Activated B cell treated with CpG ODN at 0.5 μM for 24 hours (primary cell): ENCODE measurements around the gene ZNF385A. TPM values are rescaled to one million over a fixed set of nuclear protein-coding genes. Genes with fewer than 3 reads are reported as not detected.

Experiments used
- ATAC-seq: fragments of 200-7000 bp; cut with Tn5 transposase; one replicate; pipeline ENCODE4 v1.10.0; 2021; ENCODE audit warnings: low read depth, mild to moderate bottlenecking, moderate library complexity
- CTCF ChIA-PET: fragments of 350-600 bp; sonication (Branson Sonifier 250); formaldehyde crosslinking; loops from one replicate; lab custom pipeline; 2021; ENCODE audit warnings: antibody characterized with exemption; lab: Charles Lee
- POLR2A ChIA-PET: fragments of 350-600 bp; sonication (Branson Sonifier 250); formaldehyde crosslinking; loops from one replicate; lab custom pipeline; 2021; ENCODE audit warnings: antibody characterized with exemption; lab: Charles Lee
- DNase-seq: peaks from one replicate; pipeline ENCODE4 v3.0.0; 2022
- H3K27ac Mint-ChIP-seq: one replicate; pipeline ENCODE4 v1.8.0; 2020; ENCODE audit warnings: mixed read lengths
- H3K27me3 Mint-ChIP-seq: one replicate; pipeline ENCODE4 v1.8.0; 2021; ENCODE audit warnings: mixed read lengths
- H3K36me3 Mint-ChIP-seq: one replicate; pipeline ENCODE4 v1.8.0; 2021; ENCODE audit warnings: low read depth, mixed read lengths
- H3K4me1 Mint-ChIP-seq: one replicate; pipeline ENCODE4 v1.8.0; 2021; ENCODE audit warnings: mixed read lengths
- H3K4me3 Mint-ChIP-seq: one replicate; pipeline ENCODE4 v1.8.0; 2020; ENCODE audit warnings: mild to moderate bottlenecking, mixed read lengths
- H3K9me3 Mint-ChIP-seq: one replicate; pipeline ENCODE4 v1.8.0; 2020; ENCODE audit warnings: mixed read lengths
- CTCF ChIP-seq: fragments of 200-600 bp; IDR thresholded peaks from one replicate; pipeline ENCODE4 v1.8.0; 2022; ENCODE audit warnings: antibody characterized with exemption, mild to moderate bottlenecking
- intact Hi-C: fragments of 100-400 bp; cut with micrococcal nuclease; formaldehyde crosslinking; loops from one replicate; pipeline ENCODE4 v1.15.1; 2024
- total RNA-seq: library from RNA; stranded (reverse); gene quantifications from 2 replicates; pipeline ENCODE4 v1.2.3, GENCODE V29; 2022

Gene ZNF385A
- total RNA-seq = 4.6 and 5.0 TPM in 2 replicates

GRCh38 chr12:54384591-54385041 lies at the start of gene ZNF385A:
Gene ZNF385A, minus strand, starts transcription at chr12:54384733. Its CDS starts 219 bp downstream, at chr12:54384514.
- DNase-seq = peak; percentile 40
- intact Hi-C loops = loop anchor here (1.0 kb wide), 1 partner anchor 10 kb away; no protein-coding TSS in a partner anchor
- H3K27ac Mint-ChIP-seq = peak within 1 kb of the TSS; percentile 79
- ATAC-seq = peak; percentile 79
- H3K9me3 Mint-ChIP-seq = no peaks in the 10 kb centered on the region
- no peaks in the 10 kb centered on the region for H3K27me3 Mint-ChIP-seq
- no peak for TF ChIP-seq CTCF
- H3K4me1 Mint-ChIP-seq = peaks cover 73% of the 10 kb centered on the region
- no peaks in the 10 kb centered on the region for H3K36me3 Mint-ChIP-seq
- ChIA-PET POLR2A (interaction anchor here (1.3 kb wide), 1 partner anchor 26 kb away, joined by 5 read pairs; no protein-coding TSS in a partner anchor), CTCF (interaction anchor here (0.8 to 4.1 kb wide), 3 partner anchors 9 to 16 kb away, joined by 3 to 16 read pairs (median 4); no protein-coding TSS in a partner anchor)
- peak within 1 kb of the TSS; percentile 66 for H3K4me3 Mint-ChIP-seq

- intact Hi-C loops = no loop called here
- CTCF ChIA-PET = interaction anchor here (2.7 kb wide), 1 partner anchor 33 kb away, joined by 15 read pairs; no protein-coding TSS in a partner anchor
- no peaks in the 10 kb centered on the region for H3K36me3 Mint-ChIP-seq
- ATAC-seq = no peak
- H3K9me3 Mint-ChIP-seq = no peaks in the 10 kb centered on the region
- H3K4me1 Mint-ChIP-seq = peaks cover 5% of the 10 kb centered on the region
- POLR2A ChIA-PET = no interaction called here
- no peak overlapping the region for H3K27ac Mint-ChIP-seq
- peaks cover 13% of the 10 kb centered on the region for H3K27me3 Mint-ChIP-seq
- no peak for TF ChIP-seq CTCF
- no peak for DNase-seq
- H3K4me3 Mint-ChIP-seq = no peak overlapping the region
Observed at GRCh38 chr12:54432815-54433164, 48.3 kb upstream of the ZNF385A start.

- no peak for TF ChIP-seq CTCF
- ATAC-seq (no peak), DNase-seq (no peak)
- ChIA-PET POLR2A (no interaction called here), CTCF (interaction anchor here (2.7 kb wide), 1 partner anchor 32 kb away, joined by 15 read pairs; no protein-coding TSS in a partner anchor)
- Mint-ChIP-seq H3K4me3 (no peak overlapping the region), H3K9me3 (no peaks in the 10 kb centered on the region), H3K27me3 (peaks cover 14% of the 10 kb centered on the region), H3K4me1 (peaks cover 9% of the 10 kb centered on the region), H3K27ac (no peak overlapping the region), H3K36me3 (no peaks in the 10 kb centered on the region)
- intact Hi-C loops = no loop called here
Observed at GRCh38 chr12:54431911-54432814, 47.6 kb upstream of the ZNF385A start.

- H3K4me1 Mint-ChIP-seq = peaks cover 9% of the 10 kb centered on the region
- intact Hi-C loops = no loop called here
- H3K9me3 Mint-ChIP-seq = no peaks in the 10 kb centered on the region
- peaks cover 27% of the 10 kb centered on the region for H3K27me3 Mint-ChIP-seq
- ChIA-PET POLR2A (no interaction called here), CTCF (interaction anchor here (3.3 kb wide), 1 partner anchor 9 kb away, joined by 17 read pairs; no protein-coding TSS in a partner anchor)
- TF ChIP-seq CTCF = no peak
- H3K27ac Mint-ChIP-seq = no peak overlapping the region
- H3K36me3 Mint-ChIP-seq = no peaks in the 10 kb centered on the region
- ATAC-seq = no peak
- no peak overlapping the region for H3K4me3 Mint-ChIP-seq
- DNase-seq = no peak
Observed at GRCh38 chr12:54430471-54431069, 46.0 kb upstream of the ZNF385A start.
